CD4-positive, alpha-beta T cell treated with Interleukin-17A for 1 hour (primary cell): ENCODE measurements around the gene DGKQ.

Experiments used
- DNase-seq: peaks from one replicate; pipeline ENCODE4 v3.0.0-alpha.2; 2020

DGKQ gene

DNA sequence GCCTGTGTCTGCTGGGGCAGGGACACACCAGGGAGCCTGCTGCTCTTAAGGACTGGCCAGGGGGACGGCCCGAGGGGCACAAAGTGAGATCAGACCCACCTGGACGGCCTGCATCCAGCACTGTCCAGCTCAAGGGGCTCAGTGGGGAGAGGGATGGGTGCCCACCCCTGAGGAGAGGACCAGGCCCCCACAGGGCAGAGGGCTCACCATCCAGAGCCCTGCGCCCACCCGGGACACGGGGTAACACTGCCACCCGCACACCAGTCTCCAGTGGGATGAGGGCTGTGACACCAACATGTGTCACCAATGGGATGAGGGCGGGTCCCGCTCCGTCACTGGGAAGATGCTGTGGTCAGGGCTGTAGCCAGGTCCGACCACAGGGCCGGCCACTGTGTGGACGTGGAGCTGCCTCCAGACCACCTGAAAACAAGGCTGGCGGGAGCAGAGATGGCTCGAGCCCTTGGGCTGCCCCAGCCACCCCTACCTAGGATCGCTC is 13.2 kb downstream of the DGKQ start:
- DNase-seq, result no peak

DNA sequence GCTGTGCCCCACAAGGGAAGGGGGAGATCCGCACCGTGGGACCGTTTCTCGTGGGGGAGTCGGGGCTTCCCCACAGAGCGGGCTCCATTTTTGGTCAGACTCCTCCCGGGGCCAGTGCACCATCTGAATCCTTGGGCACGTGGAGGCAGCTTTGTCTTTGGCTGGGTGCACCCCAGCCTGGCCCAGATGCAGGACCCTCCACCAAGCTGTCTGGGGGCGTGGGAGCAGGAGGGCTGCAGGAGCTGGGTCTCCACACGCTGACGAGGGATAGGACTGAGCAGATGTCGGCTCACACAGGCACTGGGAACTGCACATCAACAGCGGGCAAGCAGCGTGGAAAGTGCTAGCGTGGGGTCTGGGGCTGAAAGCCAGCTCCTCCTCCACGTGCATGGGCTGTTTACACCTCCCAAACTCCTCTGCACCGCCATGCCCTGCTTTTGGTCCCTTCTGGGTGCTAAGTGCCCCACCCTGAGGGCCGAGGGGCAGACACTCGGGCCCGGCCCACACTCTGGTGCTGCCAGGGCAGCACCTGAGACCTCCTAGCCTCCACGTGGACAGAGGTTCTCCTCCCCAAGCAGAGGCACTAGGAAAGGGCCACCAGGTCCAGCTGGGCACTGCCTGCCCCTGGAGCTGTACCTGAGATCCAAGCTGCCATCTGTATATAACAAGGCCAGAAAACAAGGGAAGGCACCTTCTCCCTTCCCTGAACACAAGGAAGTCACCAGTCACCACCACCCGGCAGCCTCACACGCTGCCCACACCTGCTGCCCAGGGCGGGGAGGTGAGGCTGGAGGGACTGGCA is 13.8 kb downstream of the DGKQ start:
- no peak for DNase-seq

DNA sequence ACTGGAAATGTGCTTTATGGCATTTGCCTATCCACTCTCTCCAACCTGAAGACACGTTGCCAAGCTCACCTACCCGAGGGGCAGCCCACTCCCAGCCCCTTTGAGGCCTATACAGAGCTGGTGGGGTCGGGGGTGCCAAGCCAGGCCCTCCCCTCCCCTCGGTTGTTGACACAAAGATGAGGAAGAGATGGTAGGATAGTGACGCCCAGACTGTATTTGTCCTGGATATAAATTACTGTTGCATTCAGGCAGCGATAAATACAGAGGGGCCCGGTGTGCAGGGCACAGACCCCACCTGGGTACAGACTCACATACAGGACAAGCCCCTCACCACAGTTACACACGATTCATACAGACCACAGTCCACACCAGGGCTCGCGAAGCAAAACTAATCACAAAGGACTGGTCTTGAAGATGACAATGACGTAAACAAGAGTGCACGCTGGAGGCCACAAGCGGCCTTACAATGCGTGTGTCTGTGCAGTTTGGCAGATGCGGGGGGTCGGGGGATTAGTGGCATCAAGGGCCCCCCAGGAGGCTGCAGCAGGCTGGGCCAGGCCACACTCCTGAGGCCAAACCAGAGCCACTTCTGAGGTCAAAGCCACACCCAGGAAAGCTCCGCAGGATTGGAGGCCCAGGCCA is 14.6 kb downstream of the DGKQ start:
- DNase-seq, result no peak

DNA sequence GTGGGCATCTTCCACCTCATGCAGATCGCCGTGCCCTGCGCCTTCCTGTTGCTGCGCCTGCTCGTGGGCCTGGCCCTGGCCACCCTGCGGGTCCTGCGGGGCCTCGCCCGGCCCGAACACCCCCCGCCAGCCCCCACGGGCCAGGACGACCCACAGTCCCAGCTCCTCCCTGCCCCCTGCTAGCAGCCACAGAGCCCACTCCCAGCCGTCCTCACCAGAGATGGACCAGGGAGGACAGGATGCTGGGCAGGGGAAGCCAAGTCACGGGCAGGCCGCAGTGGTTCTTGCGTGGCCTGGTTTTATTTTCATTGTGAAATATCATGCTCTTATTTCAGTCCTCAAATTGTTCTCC is 15.1 kb downstream of the DGKQ start:
- no peak for DNase-seq

DNA sequence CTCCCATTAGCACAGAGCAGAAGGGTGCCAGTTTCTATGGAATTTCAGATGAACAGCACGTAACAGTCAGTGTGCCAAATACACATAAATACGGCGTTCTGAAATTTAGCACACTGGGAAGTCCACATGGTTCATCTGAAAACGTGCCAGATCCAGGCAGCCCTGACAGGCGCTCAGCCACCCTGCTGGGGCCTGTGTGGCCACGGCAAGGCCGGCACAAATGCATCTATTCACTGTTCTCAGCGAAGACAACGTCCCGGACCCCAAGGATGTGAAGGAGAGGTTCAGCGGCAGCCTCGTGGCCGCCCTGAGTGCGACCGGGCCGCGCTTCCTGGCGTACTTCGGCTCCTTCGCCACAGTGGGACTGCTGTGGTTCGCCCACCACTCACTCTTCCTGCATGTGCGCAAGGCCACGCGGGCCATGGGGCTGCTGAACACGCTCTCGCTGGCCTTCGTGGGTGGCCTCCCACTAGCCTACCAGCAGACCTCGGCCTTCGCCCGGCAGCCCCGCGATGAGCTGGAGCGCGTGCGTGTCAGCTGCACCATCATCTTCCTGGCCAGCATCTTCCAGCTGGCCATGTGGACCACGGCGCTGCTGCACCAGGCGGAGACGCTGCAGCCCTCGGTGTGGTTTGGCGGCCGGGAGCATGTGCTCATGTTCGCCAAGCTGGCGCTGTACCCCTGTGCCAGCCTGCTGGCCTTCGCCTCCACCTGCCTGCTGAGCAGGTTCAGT is 15.6 kb downstream of the DGKQ start:
- no peak for DNase-seq

DNA sequence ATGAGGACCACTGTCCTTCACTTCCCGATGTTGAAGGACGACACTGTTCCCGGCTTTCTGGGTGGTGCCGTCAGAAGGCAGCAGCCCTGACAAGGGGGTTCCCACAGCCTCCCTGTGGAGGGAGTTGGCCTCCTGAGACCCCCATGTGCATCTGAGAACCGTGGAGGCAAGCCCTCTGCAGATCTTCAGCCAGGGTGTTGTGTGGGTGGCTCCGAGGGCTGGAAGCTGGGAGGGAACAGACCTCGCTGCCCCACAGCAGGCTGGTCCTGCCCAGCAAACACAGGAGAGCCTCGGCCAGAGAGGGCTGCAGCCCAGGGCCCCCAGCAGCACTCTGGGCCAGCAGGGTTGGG is 16.2 kb downstream of the DGKQ start:
- DNase-seq, result no peak

DNA sequence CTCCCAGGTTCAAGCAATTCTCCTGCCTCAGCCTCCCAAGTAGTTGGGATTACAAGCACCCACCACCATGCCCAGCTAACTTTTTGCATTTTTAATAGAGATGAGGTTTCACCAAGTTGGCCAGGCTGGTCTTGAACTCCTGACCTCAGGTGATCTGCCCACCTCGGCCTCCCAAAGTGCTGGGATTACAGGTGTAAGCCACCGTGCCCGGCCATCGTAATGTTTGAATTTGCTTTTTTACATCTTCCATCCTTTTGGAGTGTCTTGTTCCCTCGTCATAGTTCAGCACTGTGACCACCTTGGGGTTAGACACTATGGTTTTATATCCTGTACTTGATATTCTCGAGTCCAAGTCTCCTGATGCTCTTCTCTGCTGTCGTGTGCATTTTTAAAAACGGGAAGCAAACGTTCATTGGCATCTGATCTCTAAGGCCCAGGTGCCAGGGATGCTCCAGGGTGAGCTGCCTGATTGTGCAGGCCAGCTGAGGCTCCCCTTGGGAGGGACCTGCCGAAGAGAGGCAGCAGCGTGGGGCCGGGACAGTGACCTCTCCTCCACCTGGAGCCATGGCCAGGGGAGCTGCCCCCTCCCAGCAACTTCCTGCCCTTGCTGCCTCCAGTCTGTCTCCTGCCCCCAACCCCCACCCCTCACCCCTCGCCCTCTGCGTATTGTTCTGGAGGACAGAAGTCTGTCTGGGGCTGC is 16.7 kb downstream of the DGKQ start:
- DNase-seq, result no peak

DNA sequence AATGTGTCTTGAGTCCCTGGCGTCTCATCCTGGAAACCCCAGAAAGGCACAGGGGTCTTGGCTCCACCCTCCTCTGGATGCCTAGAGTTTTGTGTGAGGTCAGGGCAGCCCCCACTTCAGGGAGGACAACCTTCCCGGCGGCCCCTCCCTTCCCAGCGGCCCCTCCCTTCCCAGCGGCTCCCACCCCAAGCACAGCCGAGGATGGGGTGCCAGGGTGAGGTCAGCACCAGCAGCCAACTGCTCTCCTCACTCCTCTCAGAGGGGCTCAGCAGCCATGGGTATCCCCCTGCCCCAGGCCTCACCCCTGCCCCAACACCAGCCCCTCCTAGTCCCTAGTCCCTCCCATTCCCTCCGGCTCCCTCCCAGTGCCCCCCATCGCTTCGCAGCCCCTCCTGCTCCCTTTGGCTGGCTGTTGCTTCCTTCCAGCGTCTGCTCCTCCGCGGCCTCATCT is 17.4 kb downstream of the DGKQ start:
- no peak for DNase-seq

DNA sequence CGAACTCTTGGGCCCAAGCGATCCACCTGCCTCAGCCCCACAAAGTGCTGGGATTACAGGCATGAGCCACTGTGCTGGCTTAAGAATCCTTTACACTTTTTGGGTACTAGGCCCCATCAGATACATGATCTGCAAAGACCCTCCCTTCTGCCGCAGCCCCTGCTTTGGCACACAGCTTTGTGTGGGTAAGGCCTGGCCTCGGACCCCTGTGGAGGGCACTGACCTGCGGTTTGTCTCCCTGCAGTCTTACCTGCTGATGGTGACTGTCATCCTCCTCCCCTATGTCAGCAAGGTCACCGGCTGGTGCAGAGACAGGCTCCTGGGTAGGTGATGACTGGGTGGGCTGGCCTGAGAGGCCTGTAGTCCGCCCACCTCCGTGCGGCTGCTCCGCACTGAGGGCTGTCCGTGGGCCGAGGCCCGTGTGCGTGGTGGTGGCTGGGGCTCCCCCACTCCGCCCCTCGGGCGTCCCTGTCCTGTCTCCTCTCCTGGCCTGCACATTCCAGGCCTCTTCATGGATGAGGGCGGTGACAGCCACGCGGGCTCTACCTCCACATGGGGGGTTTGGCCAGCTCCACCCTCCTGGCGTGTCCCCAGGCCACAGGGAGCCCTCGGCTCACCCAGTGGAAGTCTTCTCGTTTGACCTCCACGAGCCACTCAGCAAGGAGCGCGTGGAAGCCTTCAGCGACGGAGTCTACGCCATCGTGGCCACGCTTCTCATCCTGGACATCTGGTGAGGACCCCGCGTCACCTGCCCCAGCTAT is 18.0 kb downstream of the DGKQ start:
- no peak for DNase-seq

DNA sequence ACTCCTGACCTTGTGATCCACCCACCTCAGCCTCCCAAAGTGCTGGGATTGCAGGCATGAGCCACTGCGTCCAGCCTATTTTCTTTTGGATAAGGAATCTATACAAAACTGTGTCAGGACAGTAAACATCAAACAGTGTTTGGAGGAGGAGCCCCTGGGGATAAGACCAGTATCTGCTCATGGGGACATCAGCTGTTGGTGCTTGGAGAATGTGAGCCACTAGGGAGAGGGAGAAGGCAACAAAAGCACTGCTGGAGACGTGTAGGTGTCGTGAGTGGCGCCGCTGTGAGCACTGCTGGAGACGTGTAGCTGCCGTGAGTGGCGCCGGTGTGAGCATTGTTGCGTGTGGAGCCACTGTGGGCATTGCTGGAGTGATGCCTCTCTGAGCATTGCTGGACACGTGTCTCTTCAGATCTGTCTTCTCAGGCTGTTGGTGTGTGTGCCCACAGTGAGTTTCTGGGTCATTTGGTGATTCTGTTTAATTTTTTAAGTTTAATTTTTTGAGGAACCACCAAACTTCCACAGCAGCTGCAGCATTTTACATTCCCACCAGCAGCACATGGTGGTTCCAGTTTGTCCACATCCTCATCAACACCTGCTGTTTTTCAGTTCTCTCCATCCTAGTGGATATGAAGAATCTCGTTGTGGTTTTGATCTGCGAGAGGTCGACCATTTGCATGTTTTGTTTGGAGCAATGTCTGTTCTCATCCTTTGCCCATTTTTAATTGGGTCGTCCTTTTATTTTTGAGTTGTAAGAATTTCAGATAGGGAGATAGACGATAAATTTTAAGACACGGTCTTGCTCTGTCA is 19.0 kb downstream of the DGKQ start:
- DNase-seq, result no peak

DNA sequence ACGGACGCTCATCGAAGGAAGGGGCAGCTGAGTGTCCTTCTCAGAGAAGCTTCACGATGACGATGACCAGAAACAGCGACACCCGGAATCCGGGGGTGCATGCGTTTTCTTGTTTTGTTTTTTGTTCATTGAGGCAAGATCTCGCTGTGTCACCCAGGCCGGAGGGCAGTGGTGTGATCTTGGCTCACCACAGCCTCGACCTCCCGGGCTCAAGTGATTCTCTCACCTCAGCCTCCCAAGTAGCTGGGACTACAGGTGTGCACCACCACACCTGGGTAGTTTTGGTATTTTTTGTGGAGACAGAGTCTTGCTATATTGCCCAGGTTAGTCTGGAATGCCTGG is 19.8 kb downstream of the DGKQ start:
- DNase-seq, result no peak

DNA sequence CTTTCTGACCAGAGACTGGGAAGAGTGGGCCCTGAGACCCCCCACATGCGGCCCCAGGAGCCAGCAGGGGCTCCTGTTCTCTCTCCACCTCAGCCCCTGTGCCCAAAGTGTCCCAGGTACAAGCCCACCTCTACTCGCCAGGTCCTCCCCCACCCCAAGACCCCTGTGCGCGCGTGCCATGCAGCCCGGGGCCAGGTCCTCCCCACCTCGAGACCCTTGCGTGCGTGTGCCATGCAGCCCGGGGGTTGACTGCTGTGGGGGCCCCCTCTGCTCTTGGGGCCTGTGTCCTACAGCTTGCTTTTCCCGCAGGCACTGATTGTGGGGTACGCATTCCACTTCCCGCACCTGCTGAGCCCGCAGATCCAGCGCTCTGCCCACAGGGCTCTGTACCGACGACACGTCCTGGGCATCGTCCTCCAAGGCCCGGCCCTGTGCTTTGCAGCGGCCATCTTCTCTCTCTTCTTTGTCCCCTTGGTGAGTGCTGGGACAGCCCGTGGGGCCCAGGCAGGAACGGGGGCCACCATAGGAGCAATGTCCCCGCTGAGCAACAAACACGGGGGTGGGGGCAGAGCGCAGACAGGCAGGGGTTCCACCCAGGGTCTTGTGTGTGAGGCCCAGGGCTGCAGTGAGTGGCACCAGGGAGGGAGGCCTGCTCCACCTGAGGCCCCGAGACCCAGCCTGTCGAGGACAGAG is 20.3 kb downstream of the DGKQ start:
- no peak for DNase-seq

DNA sequence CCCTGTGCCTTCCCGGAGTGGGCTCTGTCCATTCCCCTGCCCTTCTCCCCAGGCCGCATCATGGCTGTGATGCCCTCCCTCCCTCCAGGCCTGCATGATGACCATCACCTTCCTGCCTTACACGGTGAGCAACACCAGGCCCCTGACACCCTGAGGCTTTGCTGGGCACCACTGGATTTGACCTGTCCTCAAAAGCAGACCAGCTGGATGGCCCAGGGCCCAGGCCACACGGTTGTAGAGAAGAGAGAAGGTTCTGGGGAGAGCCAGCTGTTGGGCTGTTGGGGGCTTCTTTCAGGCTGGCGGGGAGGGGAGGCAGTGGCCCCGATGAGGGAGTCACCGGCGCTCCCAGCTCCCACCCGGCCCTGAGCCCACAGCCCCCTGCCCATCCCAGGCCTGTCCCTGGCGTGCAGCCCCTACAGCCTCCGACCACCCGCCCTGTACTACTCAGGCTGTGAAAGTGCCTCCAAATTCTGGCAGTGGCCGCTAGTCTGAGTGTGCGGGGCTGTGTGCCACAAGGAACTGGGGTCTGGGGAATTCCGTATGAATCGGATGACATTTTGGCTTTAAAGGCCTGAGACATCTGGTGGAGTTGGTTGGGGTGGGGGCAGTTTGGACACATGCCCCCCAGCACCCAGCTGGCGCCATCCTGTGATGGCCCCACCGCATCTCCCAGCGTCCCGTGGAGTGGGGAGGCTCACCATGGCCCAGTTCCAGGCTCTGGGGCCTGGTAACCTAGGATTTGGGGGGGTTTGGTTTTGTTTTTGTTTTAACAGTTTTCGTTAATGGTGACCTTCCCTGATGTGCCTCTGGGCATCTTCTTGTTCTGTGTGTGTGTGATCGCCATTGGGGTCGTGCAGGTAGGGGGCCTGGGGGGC is 21.5 kb downstream of the DGKQ start:
- no peak for DNase-seq

DNA sequence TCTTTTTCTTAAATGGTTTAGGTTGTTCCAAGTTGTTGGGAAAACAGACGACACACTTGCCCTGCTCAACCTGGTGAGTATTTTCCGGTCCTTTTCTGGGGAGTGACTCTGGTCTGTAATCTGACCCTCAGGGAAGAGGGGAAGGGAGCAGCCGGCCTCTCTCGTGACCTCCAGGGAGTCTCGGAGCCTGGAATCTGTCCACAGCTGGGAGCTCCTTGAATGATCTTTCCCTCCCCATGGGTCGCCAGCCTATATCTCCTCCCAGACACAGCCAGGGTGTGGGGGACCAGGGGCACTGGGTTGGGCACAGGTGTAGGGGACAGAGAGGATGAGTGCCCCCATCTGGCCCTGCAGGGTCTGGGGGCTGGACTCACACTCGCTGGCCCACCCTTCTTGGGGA is 22.2 kb downstream of the DGKQ start:
- no peak for DNase-seq

DNA sequence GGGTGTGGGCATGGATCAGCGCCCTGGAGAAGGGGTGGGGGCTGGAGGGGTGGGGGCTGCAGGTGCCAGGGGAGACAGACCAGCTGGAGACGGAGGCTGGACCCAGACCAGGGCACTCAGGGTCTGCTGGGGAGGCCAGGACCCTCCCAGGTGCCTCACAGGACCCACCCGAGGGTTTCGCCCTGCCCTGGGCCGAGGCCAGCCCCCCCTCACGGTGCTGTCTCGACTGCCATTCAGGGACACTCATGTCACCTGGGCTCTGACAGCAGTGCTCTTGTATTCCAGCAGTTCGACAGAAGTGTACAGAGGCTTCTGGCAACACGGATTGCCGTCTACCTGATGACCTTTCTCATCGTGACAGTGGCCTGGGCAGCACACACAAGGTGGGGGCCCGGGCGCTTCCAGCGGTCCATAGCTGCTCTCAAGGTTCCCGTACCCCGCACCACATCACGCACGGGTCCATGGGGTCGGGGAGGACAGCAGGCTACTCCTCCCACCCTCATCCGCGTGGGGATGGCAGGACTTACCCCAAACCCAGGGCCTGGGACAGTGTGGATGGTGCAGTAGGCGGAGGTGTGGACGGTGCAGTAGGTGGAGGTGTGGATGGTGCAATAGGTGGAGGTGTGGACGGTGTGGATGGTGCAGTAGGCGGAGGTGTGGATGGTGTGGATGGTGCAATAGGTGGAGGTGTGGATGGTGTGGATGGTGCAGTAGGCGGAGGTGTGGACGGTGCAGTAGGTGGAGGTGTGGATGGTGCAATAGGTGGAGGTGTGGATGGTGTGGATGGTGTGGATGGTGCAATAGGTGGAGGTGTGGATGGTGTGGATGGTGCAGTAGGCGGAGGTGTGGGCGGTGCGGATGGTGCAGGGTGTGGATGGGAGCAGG is 23.0 kb downstream of the DGKQ start:
- DNase-seq, result no peak

DNA sequence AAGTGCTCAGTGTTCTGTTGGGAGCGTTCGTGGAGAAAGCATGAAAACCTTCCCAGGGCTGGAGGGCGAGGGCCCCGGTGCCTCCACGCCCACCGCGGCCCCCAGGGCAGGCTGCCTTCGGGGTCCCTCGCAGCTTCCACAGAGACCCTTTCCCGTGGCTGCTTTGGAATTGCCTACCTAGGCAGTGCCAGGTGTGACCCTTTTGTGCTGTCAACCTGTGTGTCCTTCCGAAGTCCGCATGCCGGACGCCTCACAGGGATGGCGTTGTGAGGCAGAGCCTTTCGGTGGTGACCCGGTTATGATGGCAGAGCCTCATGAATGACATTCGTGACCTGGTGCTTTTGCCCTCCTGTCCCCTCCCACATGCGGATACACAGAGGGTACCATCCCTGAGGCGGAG is 23.7 kb downstream of the DGKQ start:
- DNase-seq, result no peak

DNA sequence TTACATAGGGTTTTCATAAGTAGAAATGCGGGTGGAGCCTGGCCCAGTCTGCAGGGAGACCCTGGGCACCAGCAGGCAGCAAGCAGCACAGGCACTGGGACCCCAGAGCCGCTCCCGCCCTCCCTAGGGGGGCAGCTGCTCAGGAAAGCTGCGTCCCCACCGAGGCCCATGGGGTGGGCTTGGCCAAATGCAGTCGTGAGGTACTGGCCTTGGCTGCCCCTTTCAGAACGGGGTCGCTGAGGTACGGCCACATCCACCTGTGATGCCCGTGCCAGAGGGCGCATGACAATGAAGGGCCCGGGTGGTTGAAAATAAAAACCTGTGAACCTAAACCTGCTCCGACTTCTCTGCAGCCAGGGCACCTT is 24.5 kb downstream of the DGKQ start:
- DNase-seq, result no peak

DNA sequence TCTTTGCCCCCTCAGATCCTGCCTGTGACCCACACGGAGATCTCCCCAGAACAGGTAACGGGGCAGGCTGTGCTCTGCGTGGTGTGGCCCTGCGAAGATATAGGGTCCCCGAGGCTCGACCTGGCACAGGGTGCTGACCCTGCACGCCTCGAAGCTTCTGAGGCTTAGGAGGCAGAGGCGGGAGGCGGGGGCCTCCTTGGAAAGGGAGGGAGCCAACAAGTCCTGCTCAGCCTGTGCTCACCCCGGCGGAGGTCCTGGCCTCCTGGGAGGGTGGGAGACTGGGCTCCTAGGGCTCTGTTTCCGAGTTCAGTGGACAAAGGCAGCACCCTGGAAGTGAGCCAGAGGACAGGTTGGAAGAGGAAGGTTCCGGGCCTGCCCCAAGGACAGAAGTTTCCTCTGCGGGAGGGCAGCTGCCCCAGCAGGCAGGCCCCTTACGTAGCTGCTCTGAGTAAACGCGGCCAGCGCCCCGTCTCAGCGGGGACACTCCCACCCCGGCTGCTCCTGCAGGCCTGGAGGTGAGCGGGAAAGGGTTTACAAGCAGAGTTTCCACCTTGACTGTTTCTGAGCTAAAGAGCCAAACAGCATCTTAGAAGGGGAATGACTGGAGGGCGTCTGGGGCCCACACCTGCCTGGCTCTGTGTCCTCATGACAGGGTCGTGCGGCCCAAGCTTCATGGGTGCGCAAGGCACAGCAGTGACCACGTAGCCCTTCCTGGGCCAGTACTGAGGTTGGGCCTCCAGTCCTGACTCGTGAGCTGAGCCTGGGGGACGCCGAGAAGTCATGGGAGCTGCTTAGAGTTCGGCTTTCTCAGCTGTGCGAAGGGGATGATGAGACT is 25.1 kb downstream of the DGKQ start:
- DNase-seq, result no peak
